GM12878 (cell line): ENCODE measurements around the gene SPIRE1. TPM values are rescaled to one million over a fixed set of nuclear protein-coding genes. Genes with fewer than 3 reads are reported as not detected.

Experiments used
- ATAC-seq: fragments of 200-7000 bp; cut with Tn5 transposase; 3 replicates; pipeline ENCODE4 v1.9.1; 2020; ENCODE audit warnings: mild to moderate bottlenecking, moderate library complexity
- BruUV-seq: library from RNA; stranded (reverse); fragments of 400-500 nt; replicated peaks from 2 replicates; lab custom pipeline; 2021; lab: Mats Ljungman, UMichigan
- CTCF ChIA-PET: fragments of 300-600 bp; sonication (Branson Sonifier 250); formaldehyde crosslinking; extraction: SDS; loops from one replicate; lab custom pipeline; 2021; ENCODE audit warnings: inconsistent platforms; lab: Yijun Ruan, JAX
- POLR2A ChIA-PET: fragments of 350-600 bp; formaldehyde crosslinking; extraction: SDS; loops from one replicate; lab custom pipeline; 2021; ENCODE audit warnings: inconsistent platforms; lab: Charles Lee
- RAD21 ChIA-PET: fragments of 300-600 bp; sonication (Branson Sonifier 250); formaldehyde crosslinking; loops from one replicate; lab custom pipeline; 2023; ENCODE audit warnings: antibody characterized with exemption; ENCODE audit not compliant: unreplicated experiment; lab: Charles Lee
- SMC1A ChIA-PET: fragments of 300-600 bp; sonication (Branson Sonifier 250); formaldehyde crosslinking; loops from one replicate; lab custom pipeline; 2023; ENCODE audit not compliant: unreplicated experiment, uncharacterized antibody; lab: Charles Lee
- DNase-seq: peaks from one replicate; pipeline ENCODE4 v3.0.0-alpha.2; 2011; ENCODE audit warnings: low read depth, low spot score
- FAIRE-seq: peaks from 3 replicates; lab custom pipeline; 2011; peaks lifted over from hg19 to GRCh38; lab: Jason Lieb, UNC
- H2AFZ ChIP-seq: 2 replicates; pipeline ENCODE4 v1.6.0; 2011; ENCODE audit warnings: low read depth, low read length, control low read depth; ENCODE audit not compliant: control insufficient read depth
- H3K27ac ChIP-seq: 2 replicates; pipeline ENCODE4 v1.5.1; 2011; ENCODE audit warnings: control low read depth; ENCODE audit not compliant: control insufficient read depth, insufficient read depth
- H3K27me3 ChIP-seq, 2 experiments: replicated peaks in 1 of 2; 2 replicates each; pipeline versions ENCODE4 v1.6.0 to v1.6.1; 2011; ENCODE audit warnings: low read length in 1 of 2; ENCODE audit not compliant: control insufficient read depth in 2 of 2, insufficient read depth in 2 of 2
- H3K36me3 ChIP-seq, 2 experiments: 2 replicates each; pipeline ENCODE4 v1.5.1; 2011; ENCODE audit warnings: low read length in 1 of 2; ENCODE audit not compliant: control insufficient read depth in 2 of 2, insufficient read depth in 2 of 2
- H3K4me1 ChIP-seq: 2 replicates; pipeline ENCODE4 v1.6.1; 2011; ENCODE audit warnings: mild to moderate bottlenecking, low read length, moderate library complexity, mixed read lengths; ENCODE audit not compliant: control insufficient read depth, insufficient read depth
- H3K4me2 ChIP-seq: 2 replicates; pipeline ENCODE4 v1.6.0; 2011; ENCODE audit warnings: control low read depth; ENCODE audit not compliant: control insufficient read depth, insufficient read depth
- H3K4me3 ChIP-seq: fragments of 200-600 bp; sonication (generic); 2 replicates; pipeline ENCODE4 v1.5.1; 2016
- H3K79me2 ChIP-seq: 2 replicates; pipeline ENCODE4 v1.6.0; 2011; ENCODE audit warnings: low read length; ENCODE audit not compliant: control insufficient read depth, insufficient read depth
- H3K9ac ChIP-seq: 2 replicates; pipeline ENCODE4 v1.8.0; 2011; ENCODE audit warnings: low read length, control low read depth, mixed read lengths; ENCODE audit not compliant: control insufficient read depth, insufficient read depth
- H3K9me3 ChIP-seq: replicated peaks from 3 replicates; pipeline ENCODE4 v1.5.1; 2011; ENCODE audit warnings: mild to moderate bottlenecking, low read length; ENCODE audit not compliant: control insufficient read depth, insufficient read depth
- H4K20me1 ChIP-seq: 2 replicates; pipeline ENCODE4 v1.6.0; 2011; ENCODE audit not compliant: control insufficient read depth, insufficient read depth
- ATF7 ChIP-seq: fragments of 450-650 bp; IDR thresholded peaks from 2 replicates; pipeline ENCODE4 v1.6.1; 2016; ENCODE audit warnings: low read depth, mild to moderate bottlenecking
- DPF2 ChIP-seq: fragments of 450-650 bp; IDR thresholded peaks from 2 replicates; pipeline ENCODE4 v1.6.1; 2017; ENCODE audit warnings: mild to moderate bottlenecking
- EED ChIP-seq: sonication (generic); IDR thresholded peaks from 2 replicates; pipeline ENCODE4 v1.6.1; 2016; ENCODE audit warnings: antibody characterized with exemption, low read depth
- GATAD2B ChIP-seq: fragments of 450-650 bp; conservative IDR thresholded peaks from 2 replicates; pipeline ENCODE4 v1.6.1; 2017; ENCODE audit warnings: low read depth, mild to moderate bottlenecking, moderate library complexity
- MAX ChIP-seq: IDR thresholded peaks from 2 replicates; pipeline ENCODE4 v1.6.1; 2012; ENCODE audit warnings: low read depth, low read length, improper control_type of control experiment
- NFYA ChIP-seq: IDR thresholded peaks from 2 replicates; pipeline ENCODE4 v1.6.1; 2011; ENCODE audit warnings: low read depth, mild to moderate bottlenecking, low read length, improper control_type of control experiment, borderline replicate concordance
- PAX5 ChIP-seq: IDR thresholded peaks from 2 replicates; pipeline ENCODE4 v1.6.1; 2011; ENCODE audit warnings: low read depth, low read length, borderline replicate concordance
- RBBP5 ChIP-seq: fragments of 200-600 bp; sonication (generic); conservative IDR thresholded peaks from 2 replicates; pipeline ENCODE4 v1.6.1; 2016
- RUNX3 ChIP-seq: IDR thresholded peaks from 2 replicates; pipeline ENCODE4 v1.6.1; 2012; ENCODE audit warnings: low read length, inconsistent platforms
- ZSCAN29 ChIP-seq: fragments of 450-650 bp; IDR thresholded peaks from 2 replicates; pipeline ENCODE4 v1.6.1; 2017; ENCODE audit warnings: mild to moderate bottlenecking, moderate library complexity
- WGBS: methylation state at CpG from one replicate; pipeline ENCODE4 v1.1.6; 2016; ENCODE audit warnings: low lambda C conversion rate; ENCODE audit not compliant: insufficient replicate concordance, insufficient coverage; ENCODE audit errors: missing lambda C conversion rate; 5-methylcytosine and 5-hydroxymethylcytosine counted together
- in situ Hi-C: fragments of 300-500 bp; cut with MboI; formaldehyde crosslinking; loops from 9 replicates; pipeline ENCODE4 v1.14.3; 2018; ENCODE audit warnings: mixed read lengths
- intact Hi-C: fragments of 100-400 bp; cut with micrococcal nuclease; formaldehyde crosslinking; loops from one replicate; pipeline ENCODE4 v1.14.2; 2022; ENCODE audit not compliant: unreplicated experiment
- polyA plus RNA-seq, 11 experiments: library from polyadenylated mRNA; depleted of rRNA in 4 of 11; unstranded in 6 of 11; stranded (reverse) in 5 of 11; fragments of >200 nt; fragmentation: Nextera tagmentation in 4 of 11; fragmentation: Illumina TruSeq in 1 of 11; extraction: Ambion mirVana in 4 of 11; extraction: Trizol in 1 of 11; gene quantifications; 1 replicate in 1 of 11; 2 replicates in 10 of 11; pipeline versions ENCODE4 v1.2.1 to v1.2.3, GENCODE V29; 2011 to 2016; ENCODE audit warnings: inconsistent platforms in 2 of 11, missing spikeins in 2 of 11, low read depth in 1 of 11
- small RNA-seq: library from RNA; depleted of rRNA; stranded (forward); fragments of <200 nt; gene quantifications from one replicate; pipeline ENCODE3, GENCODE V24; 2014
- total RNA-seq, 4 experiments: library from RNA; depleted of rRNA in 3 of 4; stranded (reverse); fragments of >200 nt in 3 of 4; fragmentation: Illumina TruSeq in 1 of 4; extraction: Trizol in 1 of 4; gene quantifications; 2 replicates each; pipeline versions ENCODE4 v1.2.1 to v1.2.3, GENCODE V29; 2013 to 2021
- TF ChIP-seq, protein P1 (sequence below): IDR thresholded peaks from 2 replicates; pipeline ENCODE4 v1.6.1; 2011; ENCODE audit warnings: borderline replicate concordance, low read depth, mild to moderate bottlenecking, moderate library complexity, mixed read lengths, low read length; ENCODE audit not compliant: insufficient read depth; ENCODE audit errors: extremely low read length
- TF ChIP-seq, protein P2 (sequence below): IDR thresholded peaks from 2 replicates; pipeline ENCODE4 v1.6.1; 2012; ENCODE audit warnings: mild to moderate bottlenecking, low read depth, low read length

The SPIRE1 gene
- total and polyA plus RNA-seq, 10 of the 15 experiments (the other 5 are each of a cell fraction or from before 2014, with no cell fraction given), result 0.18 to 9.2 (median 4.3) TPM

GRCh38 chr18:12397254-12397653, 260.7 kb downstream of the SPIRE1 start:
- ChIA-PET POLR2A (no interaction called here), RAD21 (no interaction called here)
- no TSS peak for BruUV-seq
- H3K9ac ChIP-seq, result no peak overlapping the region
- H3K79me2 ChIP-seq, result no peaks in the 10 kb centered on the region
- 62% methylated on average over 9 of the region's 9 CpGs for WGBS
- H2AFZ ChIP-seq, result no peak overlapping the region
- in situ Hi-C loops, result no loop called here
- H3K36me3 ChIP-seq, result no peaks in the 10 kb centered on the region
- peaks cover 0 to 3% of the 10 kb centered on the region in 2 experiments; a peak in 1 of 4 replicates for H3K27me3 ChIP-seq
- intact Hi-C loops, result loop anchor here (10.0 kb wide), 1 partner anchor 138 kb away; no protein-coding TSS in a partner anchor
- DNase-seq, result no peak
- no peak overlapping the region for H3K4me3 ChIP-seq
- no peak for ATAC-seq
- H3K9me3 ChIP-seq, result no peaks in the 10 kb centered on the region
- no peak for FAIRE-seq
- no peaks in the 10 kb centered on the region for H3K4me1 ChIP-seq
- no peaks in the 10 kb centered on the region for H4K20me1 ChIP-seq
- no peak overlapping the region for H3K4me2 ChIP-seq
- no peak overlapping the region for H3K27ac ChIP-seq
- TF ChIP-seq ATF7 (no peak), NFYA (no peak), RUNX3 (no peak), DPF2 (no peak), MAX (no peak), EED (no peak), PAX5 (no peak), ZSCAN29 (no peak), RBBP5 (no peak), GATAD2B (no peak)
- TF ChIP-seq, protein P1, sequence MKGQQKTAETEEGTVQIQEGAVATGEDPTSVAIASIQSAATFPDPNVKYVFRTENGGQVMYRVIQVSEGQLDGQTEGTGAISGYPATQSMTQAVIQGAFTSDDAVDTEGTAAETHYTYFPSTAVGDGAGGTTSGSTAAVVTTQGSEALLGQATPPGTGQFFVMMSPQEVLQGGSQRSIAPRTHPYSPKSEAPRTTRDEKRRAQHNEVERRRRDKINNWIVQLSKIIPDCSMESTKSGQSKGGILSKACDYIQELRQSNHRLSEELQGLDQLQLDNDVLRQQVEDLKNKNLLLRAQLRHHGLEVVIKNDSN, result no peak
- TF ChIP-seq, protein P2, sequence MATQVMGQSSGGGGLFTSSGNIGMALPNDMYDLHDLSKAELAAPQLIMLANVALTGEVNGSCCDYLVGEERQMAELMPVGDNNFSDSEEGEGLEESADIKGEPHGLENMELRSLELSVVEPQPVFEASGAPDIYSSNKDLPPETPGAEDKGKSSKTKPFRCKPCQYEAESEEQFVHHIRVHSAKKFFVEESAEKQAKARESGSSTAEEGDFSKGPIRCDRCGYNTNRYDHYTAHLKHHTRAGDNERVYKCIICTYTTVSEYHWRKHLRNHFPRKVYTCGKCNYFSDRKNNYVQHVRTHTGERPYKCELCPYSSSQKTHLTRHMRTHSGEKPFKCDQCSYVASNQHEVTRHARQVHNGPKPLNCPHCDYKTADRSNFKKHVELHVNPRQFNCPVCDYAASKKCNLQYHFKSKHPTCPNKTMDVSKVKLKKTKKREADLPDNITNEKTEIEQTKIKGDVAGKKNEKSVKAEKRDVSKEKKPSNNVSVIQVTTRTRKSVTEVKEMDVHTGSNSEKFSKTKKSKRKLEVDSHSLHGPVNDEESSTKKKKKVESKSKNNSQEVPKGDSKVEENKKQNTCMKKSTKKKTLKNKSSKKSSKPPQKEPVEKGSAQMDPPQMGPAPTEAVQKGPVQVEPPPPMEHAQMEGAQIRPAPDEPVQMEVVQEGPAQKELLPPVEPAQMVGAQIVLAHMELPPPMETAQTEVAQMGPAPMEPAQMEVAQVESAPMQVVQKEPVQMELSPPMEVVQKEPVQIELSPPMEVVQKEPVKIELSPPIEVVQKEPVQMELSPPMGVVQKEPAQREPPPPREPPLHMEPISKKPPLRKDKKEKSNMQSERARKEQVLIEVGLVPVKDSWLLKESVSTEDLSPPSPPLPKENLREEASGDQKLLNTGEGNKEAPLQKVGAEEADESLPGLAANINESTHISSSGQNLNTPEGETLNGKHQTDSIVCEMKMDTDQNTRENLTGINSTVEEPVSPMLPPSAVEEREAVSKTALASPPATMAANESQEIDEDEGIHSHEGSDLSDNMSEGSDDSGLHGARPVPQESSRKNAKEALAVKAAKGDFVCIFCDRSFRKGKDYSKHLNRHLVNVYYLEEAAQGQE, result no peak
- TF ChIP-seq, all 136 proteins: peak for 0
- ChIA-PET CTCF (no interaction called here), SMC1A (no interaction called here)

Small RNA genes within 50 kb of the gene (small RNA-seq; reads per million reads assigned to genes)
- not detected for gene RNU7-129P

Other genes with a start within 250 kb of the SPIRE1 start
- 13.9 and 14.1 TPM in 2 replicates for gene CEP76, start 44.6 kb upstream of the SPIRE1 start, total RNA-seq (2014; rRNA removed)
- gene CEP76, start 44.6 kb upstream of the SPIRE1 start, total RNA-seq (2014; rRNA removed; fragmentation: Illumina TruSeq; extraction: Trizol), result 13.2 and 13.7 TPM in 2 replicates
- 10.1 and 11.9 TPM in 2 replicates for gene CEP76, start 44.6 kb upstream of the SPIRE1 start, total RNA-seq (2021)
- gene CEP76, start 44.6 kb upstream of the SPIRE1 start, polyA plus RNA-seq (2011; rRNA removed), result 13.7 and 21.5 TPM in 2 replicates
- gene CEP76, start 44.6 kb upstream of the SPIRE1 start, polyA plus RNA-seq (2014; fragmentation: Illumina TruSeq; extraction: Trizol), result 10.7 and 13.5 TPM in 2 replicates
- 1 to 10 TPM; 3.9 to 4.7 TPM for gene CEP76, start 44.6 kb upstream of the SPIRE1 start, polyA plus RNA-seq (2014; fragmentation: Nextera tagmentation; extraction: Ambion mirVana)
- gene CEP76, start 44.6 kb upstream of the SPIRE1 start, polyA plus RNA-seq (2014; rRNA removed), result 13.8 and 14.7 TPM in 2 replicates
- 10 to 100 TPM; 12.8 to 14.9 TPM for gene CEP76, start 44.6 kb upstream of the SPIRE1 start, polyA plus RNA-seq (2016; fragmentation: Nextera tagmentation; extraction: Ambion mirVana)
- 117 and 134 TPM in 2 replicates for gene PSMG2, start 44.9 kb upstream of the SPIRE1 start, total RNA-seq (2014; rRNA removed)
- 111 and 116 TPM in 2 replicates for gene PSMG2, start 44.9 kb upstream of the SPIRE1 start, total RNA-seq (2014; rRNA removed; fragmentation: Illumina TruSeq; extraction: Trizol)
- gene PSMG2, start 44.9 kb upstream of the SPIRE1 start, total RNA-seq (2021), result 87.0 and 88.5 TPM in 2 replicates
- gene PSMG2, start 44.9 kb upstream of the SPIRE1 start, polyA plus RNA-seq (2011; rRNA removed), result 93.4 and 102 TPM in 2 replicates
- gene PSMG2, start 44.9 kb upstream of the SPIRE1 start, polyA plus RNA-seq (2014; fragmentation: Illumina TruSeq; extraction: Trizol), result 116 and 119 TPM in 2 replicates
- 100 to 1,000 TPM; 168 to 268 TPM for gene PSMG2, start 44.9 kb upstream of the SPIRE1 start, polyA plus RNA-seq (2014; fragmentation: Nextera tagmentation; extraction: Ambion mirVana)
- 81.5 and 97.4 TPM in 2 replicates for gene PSMG2, start 44.9 kb upstream of the SPIRE1 start, polyA plus RNA-seq (2014; rRNA removed)
- 100 to 1,000 TPM; 156 to 174 TPM for gene PSMG2, start 44.9 kb upstream of the SPIRE1 start, polyA plus RNA-seq (2016; fragmentation: Nextera tagmentation; extraction: Ambion mirVana)
- 46.5 and 55.7 TPM in 2 replicates for gene PTPN2, start 226.1 kb upstream of the SPIRE1 start, total RNA-seq (2014; rRNA removed)
- 85.5 and 86.7 TPM in 2 replicates for gene PTPN2, start 226.1 kb upstream of the SPIRE1 start, total RNA-seq (2014; rRNA removed; fragmentation: Illumina TruSeq; extraction: Trizol)
- 48.0 and 53.0 TPM in 2 replicates for gene PTPN2, start 226.1 kb upstream of the SPIRE1 start, total RNA-seq (2021)
- gene PTPN2, start 226.1 kb upstream of the SPIRE1 start, polyA plus RNA-seq (2011; rRNA removed), result 83.0 and 114 TPM in 2 replicates
- gene PTPN2, start 226.1 kb upstream of the SPIRE1 start, polyA plus RNA-seq (2014; fragmentation: Illumina TruSeq; extraction: Trizol), result 78.3 and 84.3 TPM in 2 replicates
- gene PTPN2, start 226.1 kb upstream of the SPIRE1 start, polyA plus RNA-seq (2014; fragmentation: Nextera tagmentation; extraction: Ambion mirVana), result 10 to 100 TPM; 54.9 to 57.9 TPM
- gene PTPN2, start 226.1 kb upstream of the SPIRE1 start, polyA plus RNA-seq (2014; rRNA removed), result 39.4 and 53.5 TPM in 2 replicates
- 10 to 100 TPM; 71.3 to 80.4 TPM for gene PTPN2, start 226.1 kb upstream of the SPIRE1 start, polyA plus RNA-seq (2016; fragmentation: Nextera tagmentation; extraction: Ambion mirVana)